ENCODE data around the gene GHDC. TPM values are rescaled to one million over a fixed set of nuclear protein-coding genes. Genes with fewer than 3 reads are reported as not detected.

GHDC gene
- total RNA-seq, 3 donors from 2014 or later (not counting 1 experiment from before 2014, with no cell fraction given), result 19.5 to 24.6 (median 22.8) TPM

DNA sequence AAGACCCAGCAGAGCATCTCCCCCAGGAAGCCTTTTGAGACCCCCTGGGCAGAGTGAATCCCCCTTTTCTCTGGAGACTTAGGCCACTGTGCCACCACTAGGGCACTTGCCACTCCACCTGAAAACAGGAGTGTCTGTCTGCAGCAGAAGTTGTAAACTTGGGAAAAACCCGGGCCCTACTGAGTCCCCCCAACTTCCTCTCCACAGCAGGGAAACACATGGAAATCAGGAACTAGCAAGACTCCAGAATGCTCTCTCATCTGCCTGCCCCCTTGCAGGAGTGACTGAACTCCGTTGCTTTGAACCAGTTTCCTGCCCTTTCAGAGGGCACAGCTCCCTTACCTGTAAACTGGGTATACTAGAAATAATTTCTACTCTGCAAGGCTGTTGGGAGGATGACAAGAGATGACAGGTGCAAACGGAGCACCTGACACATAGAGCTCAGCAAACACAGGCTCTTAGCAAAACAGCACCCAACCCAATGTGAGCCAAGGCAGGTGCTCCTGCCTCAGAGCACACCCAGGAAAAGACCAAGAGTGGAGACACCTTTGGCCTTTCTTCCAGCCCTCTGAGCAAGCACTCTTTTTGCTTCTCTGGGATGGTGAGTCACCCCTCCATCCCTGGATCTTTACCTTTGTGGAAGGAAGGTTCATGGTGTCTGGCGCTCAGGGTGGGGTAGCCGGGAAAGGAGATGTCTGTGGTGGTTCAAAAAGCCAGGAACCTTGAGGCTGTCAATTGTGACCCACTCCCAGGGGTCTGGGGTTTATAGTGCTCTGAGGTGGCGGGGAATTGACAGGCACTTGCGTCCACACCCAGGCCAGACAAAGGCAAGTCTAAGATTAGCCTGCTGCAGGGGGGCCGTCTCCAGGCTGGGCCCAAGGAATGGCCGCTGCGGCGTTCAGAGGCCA, 9.3 kb downstream of the GHDC start, which contains the start of gene HCRT:
HCRT (minus strand) TSS at position 740 of the 908 bp plus-strand sequence; CDS start at position 653, 87 bp downstream.
- Histone ChIP-seq H3K4me1 (ENCODE audit: control insufficient read depth, insufficient read depth, low read length) (peaks cover 46% of the 10 kb centered on the region), H3K9me3 (ENCODE audit: control insufficient read depth, insufficient read depth, low read length) (no peaks in the 10 kb centered on the region), H3K36me3 (ENCODE audit: control insufficient read depth, insufficient read depth, low read length) (no peaks in the 10 kb centered on the region), H3K27ac (ENCODE audit: low read length) (peak within 1 kb of the TSS; percentile 17), H3K27me3 (ENCODE audit: control insufficient read depth, insufficient read depth, low read length) (peaks cover 12% of the 10 kb centered on the region), H3K4me3 (ENCODE audit: low read length) (peak within 1 kb of the TSS; percentile 24)
- Mint-ChIP-seq H3K4me3 (peak within 1 kb of the TSS; percentile 94), H3K9me3 (no peaks in the 10 kb centered on the region), H3K4me1 (peaks cover 21 to 36% of the 10 kb centered on the region in 2 donors), H3K36me3 (no peaks in the 10 kb centered on the region), H3K27me3 (ENCODE audit: low read depth in 2 of 2) (peaks cover 0 to 9% of the 10 kb centered on the region in 2 donors), H3K27ac (peak within 1 kb of the TSS; percentile 85 to 86)
- DNase-seq (peak in 1 of 2 donors; percentile 40), ATAC-seq (no peak)
- 85% methylated on average over 11 of the region's 11 CpGs for WGBS (ENCODE audit: insufficient coverage)
- TF ChIP-seq, protein P1, sequence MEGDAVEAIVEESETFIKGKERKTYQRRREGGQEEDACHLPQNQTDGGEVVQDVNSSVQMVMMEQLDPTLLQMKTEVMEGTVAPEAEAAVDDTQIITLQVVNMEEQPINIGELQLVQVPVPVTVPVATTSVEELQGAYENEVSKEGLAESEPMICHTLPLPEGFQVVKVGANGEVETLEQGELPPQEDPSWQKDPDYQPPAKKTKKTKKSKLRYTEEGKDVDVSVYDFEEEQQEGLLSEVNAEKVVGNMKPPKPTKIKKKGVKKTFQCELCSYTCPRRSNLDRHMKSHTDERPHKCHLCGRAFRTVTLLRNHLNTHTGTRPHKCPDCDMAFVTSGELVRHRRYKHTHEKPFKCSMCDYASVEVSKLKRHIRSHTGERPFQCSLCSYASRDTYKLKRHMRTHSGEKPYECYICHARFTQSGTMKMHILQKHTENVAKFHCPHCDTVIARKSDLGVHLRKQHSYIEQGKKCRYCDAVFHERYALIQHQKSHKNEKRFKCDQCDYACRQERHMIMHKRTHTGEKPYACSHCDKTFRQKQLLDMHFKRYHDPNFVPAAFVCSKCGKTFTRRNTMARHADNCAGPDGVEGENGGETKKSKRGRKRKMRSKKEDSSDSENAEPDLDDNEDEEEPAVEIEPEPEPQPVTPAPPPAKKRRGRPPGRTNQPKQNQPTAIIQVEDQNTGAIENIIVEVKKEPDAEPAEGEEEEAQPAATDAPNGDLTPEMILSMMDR (IDR thresholded peaks at IDR 0.05), result no peak
- intact Hi-C loops (cut with micrococcal nuclease), result loop anchor here (5.0 kb wide), 1 partner anchor 102 kb away; the partner anchor contains the start of gene STAT5A

GRCh38 chr17:42183741-42184711, 10.3 kb downstream of the GHDC start:
- Mint-ChIP-seq H3K9me3 (no peaks in the 10 kb centered on the region), H3K4me1 (peaks cover 22 to 36% of the 10 kb centered on the region in 2 donors), H3K27ac (peak overlapping the region; percentile 85 to 86), H3K36me3 (no peaks in the 10 kb centered on the region), H3K27me3 (ENCODE audit: low read depth in 2 of 2) (peaks cover 0 to 12% of the 10 kb centered on the region in 2 donors), H3K4me3 (peak overlapping the region; percentile 94)
- Histone ChIP-seq H3K9me3 (ENCODE audit: control insufficient read depth, insufficient read depth, low read length) (no peaks in the 10 kb centered on the region), H3K36me3 (ENCODE audit: control insufficient read depth, insufficient read depth, low read length) (no peaks in the 10 kb centered on the region), H3K27me3 (ENCODE audit: control insufficient read depth, insufficient read depth, low read length) (peaks cover 12% of the 10 kb centered on the region), H3K27ac (ENCODE audit: low read length) (peak overlapping the region; percentile 88), H3K4me3 (ENCODE audit: low read length) (peak overlapping the region; percentile 78), H3K4me1 (ENCODE audit: control insufficient read depth, insufficient read depth, low read length) (peaks cover 44% of the 10 kb centered on the region)
- peak; percentile 73 to 86 (median 73) for ATAC-seq
- DNase-seq, result peak; percentile 82 to 88
- TF ChIP-seq, protein P1 (IDR thresholded peaks at IDR 0.05), result peak; percentile 90
- intact Hi-C loops (cut with micrococcal nuclease), result loop anchor here (5.0 kb wide), 1 partner anchor 103 kb away; the partner anchor contains the start of gene STAT5A
- WGBS (ENCODE audit: insufficient coverage), result 4% methylated on average over 83 of the region's 83 CpGs

GRCh38 chr17:42182927-42183734, 11.2 kb downstream of the GHDC start:
- TF ChIP-seq, protein P1 (IDR thresholded peaks at IDR 0.05), result no peak
- H3K4me1 ChIP-seq (ENCODE audit: control insufficient read depth, insufficient read depth, low read length), result peaks cover 46% of the 10 kb centered on the region
- H3K27me3 ChIP-seq (ENCODE audit: control insufficient read depth, insufficient read depth, low read length), result peaks cover 12% of the 10 kb centered on the region
- WGBS (ENCODE audit: insufficient coverage), result 69% methylated on average over 9 of the region's 9 CpGs
- intact Hi-C loops (cut with micrococcal nuclease), result loop anchor here (5.0 kb wide), 1 partner anchor 104 kb away; the partner anchor contains the start of gene STAT5A
- no peaks in the 10 kb centered on the region for H3K36me3 ChIP-seq (ENCODE audit: control insufficient read depth, insufficient read depth, low read length)
- Mint-ChIP-seq H3K36me3 (no peaks in the 10 kb centered on the region), H3K4me3 (peak overlapping the region; percentile 94), H3K9me3 (no peaks in the 10 kb centered on the region), H3K27ac (peak overlapping the region; percentile 85 to 86), H3K4me1 (peaks cover 30 to 40% of the 10 kb centered on the region in 2 donors), H3K27me3 (ENCODE audit: low read depth in 2 of 2) (peaks cover 0 to 16% of the 10 kb centered on the region in 2 donors)
- DNase-seq, result peak in 1 of 2 donors; percentile 23
- peak overlapping the region; percentile 78 for H3K4me3 ChIP-seq (ENCODE audit: low read length)
- H3K9me3 ChIP-seq (ENCODE audit: control insufficient read depth, insufficient read depth, low read length), result no peaks in the 10 kb centered on the region
- no peak for ATAC-seq
- H3K27ac ChIP-seq (ENCODE audit: low read length), result peak overlapping the region; percentile 88
